Central memory CD4-positive, alpha-beta T cell (primary cell): ENCODE results near the gene FAM120AOS.

Experiments
- DNase-seq: peaks from one replicate; pipeline ENCODE4 v3.0.0; 2022
- total RNA-seq, 3 experiments: gene quantifications; one replicate each; lab custom pipeline; 2026; lab: John Stamatoyannopoulos, UW

The FAM120AOS gene
- 52.6 to 73.3 (median 72.6) reads per million in 3 experiments for total RNA-seq

DNA sequence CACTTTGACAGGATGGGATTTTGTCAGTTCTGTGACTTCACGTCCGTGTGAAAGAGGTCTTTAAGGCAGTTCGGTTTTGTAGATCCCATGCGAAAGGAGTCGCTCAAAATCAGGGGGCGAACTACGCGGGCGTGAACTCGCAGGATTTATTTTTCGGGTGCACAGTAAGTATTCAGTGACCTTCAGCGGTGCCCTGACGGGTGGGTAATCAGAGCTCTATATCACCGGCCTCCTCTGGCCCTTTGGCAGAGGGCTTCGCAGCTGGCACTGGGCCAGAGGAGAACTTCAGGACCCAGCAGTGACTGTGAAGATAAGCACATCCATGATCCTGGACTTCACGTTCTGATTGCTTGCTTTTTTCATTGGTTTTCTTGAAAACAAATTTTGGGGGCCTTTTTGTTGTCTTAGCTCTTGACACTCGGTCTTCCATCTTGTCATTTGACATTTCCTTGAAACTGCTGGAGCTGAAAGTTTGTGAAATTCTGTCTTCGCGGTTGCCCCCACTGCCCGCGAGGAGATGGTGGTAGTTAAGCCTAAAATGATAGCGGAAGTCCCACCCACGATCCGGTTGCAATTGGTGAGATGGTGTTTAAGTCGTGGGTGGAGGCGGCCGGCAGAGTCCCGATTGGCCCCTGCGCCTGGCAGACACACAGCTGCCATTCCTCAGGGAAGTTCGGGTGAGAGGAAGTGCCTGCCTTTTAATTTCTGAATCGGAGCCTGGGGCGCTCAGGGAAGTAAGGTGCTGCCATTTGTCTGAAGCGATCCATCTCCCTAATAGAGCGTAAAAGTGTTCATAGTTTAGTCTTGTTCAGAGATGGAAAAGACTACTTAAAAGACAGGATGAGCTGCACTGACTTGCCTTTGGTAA, at the start of gene FAM120AOS:
Gene FAM120AOS, minus strand, starts transcription at position 535 of the 868 bp plus-strand sequence. CDS start 872 bp downstream, outside the sequence.
- peak; percentile 82 for DNase-seq

- DNase-seq, result peak; percentile 22
Observed at GRCh38 chr9:93501406-93501805, 48.0 kb upstream of the FAM120AOS start.

DNA sequence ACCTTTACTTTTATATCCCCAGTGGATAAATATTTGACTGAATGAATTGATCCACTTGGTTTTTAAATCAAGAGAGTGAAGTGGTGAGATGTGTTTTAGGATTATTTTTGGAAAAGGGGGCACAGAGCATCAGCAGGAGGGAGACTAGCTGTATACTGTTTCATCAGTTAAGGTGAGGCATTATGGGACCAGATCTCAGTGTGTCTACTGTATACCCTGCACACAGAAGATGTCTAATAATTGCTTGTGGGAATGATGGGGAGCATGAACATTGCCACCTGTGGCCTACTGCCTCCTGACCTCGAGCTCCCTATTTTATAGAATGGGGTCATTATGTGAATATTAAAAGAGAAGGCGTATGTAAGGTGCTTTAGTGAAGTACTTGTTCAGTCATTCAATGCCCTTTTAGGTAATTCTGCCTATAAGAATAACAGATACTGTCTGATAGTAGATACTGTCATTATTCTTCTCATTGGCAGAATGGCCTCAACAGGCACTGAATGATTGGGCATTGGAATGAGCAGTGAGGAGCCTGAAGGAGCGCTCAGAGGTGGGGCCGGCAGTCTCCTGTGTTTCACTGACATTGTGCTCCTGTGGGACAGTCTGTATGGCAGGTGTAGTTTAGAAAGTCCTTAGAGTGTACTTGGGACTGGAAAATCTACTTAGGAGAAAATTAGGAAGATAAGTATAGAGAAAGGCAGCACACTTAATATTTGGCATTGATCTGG, 47.4 kb upstream of the FAM120AOS start:
- no peak for DNase-seq

- no peak for DNase-seq
Observed at GRCh38 chr9:93496285-93496684, 42.9 kb upstream of the FAM120AOS start.

DNA sequence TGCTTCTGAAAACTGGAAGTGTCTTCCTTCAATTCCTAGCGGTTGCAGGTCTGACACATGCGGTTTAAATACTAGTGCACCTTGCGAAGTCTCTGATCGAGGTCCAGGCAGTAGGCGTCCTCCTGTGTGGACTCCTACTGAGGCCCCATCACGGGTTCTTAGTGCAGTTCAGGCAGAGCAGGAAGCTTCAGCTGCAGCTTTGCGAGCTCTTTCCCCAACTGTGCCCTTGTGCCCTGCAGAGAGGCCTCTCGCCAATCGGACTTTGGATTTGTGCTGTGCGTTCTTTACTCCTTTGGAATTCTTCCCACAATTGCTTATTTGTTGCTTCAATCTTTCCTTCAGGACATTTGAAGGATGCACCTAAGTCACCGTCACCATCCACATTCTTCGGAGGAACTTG, 40.6 kb upstream of the FAM120AOS start:
- DNase-seq, result no peak

DNA sequence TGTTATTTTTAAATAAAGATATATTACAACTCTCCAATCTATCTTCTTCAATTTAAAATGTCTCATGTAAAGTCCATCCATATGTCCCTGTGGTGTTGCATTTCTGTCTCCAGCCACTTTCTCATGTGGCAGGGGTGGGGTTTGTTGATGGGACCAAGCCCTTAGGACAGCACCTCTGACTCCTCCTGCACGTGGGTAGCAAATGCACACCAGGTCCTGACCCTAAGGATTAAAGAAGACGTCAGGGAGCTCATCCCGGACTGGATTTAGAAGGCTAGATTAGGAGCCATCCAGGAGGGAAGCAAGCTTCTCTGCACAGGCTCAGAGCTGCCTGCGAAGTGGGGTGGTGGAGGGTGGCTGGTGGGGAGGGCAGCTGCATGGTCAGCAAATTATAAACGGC, 38.9 kb upstream of the FAM120AOS start:
- DNase-seq, result no peak

DNA sequence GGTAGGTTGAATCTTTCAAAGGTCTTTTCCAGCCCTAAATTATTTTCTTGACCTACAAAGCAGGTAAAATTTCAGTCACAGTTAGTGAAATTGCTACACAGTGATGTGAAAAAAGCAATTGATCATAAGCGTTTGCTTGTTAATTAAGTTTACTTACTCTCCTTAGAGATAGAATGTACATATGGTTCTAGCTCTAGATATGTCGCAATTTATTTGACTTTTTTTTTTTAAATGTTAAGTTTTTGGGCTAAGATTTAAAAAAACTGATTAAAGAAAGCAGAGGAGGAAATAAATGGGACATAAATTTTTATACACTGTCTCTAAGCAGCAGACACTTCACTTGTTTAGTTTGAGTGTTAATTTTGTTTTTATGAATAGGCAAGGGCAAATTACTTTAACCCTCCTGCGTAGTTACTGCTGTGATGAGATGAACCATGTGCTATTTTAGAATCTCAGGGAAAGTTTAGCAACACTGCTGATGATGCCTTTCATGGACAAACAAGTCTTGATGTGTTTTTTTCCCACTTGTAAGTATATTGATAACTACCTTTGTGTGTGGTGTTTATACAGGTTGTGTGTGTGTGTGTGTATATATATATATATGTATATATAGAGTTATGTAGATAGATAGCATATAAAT, 38.3 kb upstream of the FAM120AOS start:
- DNase-seq, result no peak

DNA sequence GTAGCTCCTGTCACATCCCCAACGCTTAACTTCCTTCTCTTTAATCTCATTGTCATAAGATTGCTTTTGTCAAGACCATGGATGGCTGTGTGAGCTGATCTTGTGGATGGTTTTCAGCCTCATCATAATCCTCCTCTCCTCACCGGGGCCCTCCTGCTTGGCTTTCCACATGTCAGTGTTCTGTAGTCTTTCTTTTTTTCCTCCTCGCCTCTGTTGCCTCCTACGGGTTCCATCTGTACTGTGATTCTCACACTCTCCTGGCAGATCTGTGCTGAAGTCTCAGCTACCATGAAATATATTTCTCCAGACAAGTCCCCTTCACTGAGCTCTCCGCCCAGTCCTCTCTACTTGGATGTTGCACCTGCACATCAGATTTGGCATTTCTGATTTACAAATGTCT, 34.9 kb upstream of the FAM120AOS start:
- DNase-seq, result no peak

GRCh38 chr9:93486268-93486667, 32.9 kb upstream of the FAM120AOS start:
- no peak for DNase-seq

GRCh38 chr9:93483497-93483896, 30.1 kb upstream of the FAM120AOS start:
- DNase-seq, result no peak

DNA sequence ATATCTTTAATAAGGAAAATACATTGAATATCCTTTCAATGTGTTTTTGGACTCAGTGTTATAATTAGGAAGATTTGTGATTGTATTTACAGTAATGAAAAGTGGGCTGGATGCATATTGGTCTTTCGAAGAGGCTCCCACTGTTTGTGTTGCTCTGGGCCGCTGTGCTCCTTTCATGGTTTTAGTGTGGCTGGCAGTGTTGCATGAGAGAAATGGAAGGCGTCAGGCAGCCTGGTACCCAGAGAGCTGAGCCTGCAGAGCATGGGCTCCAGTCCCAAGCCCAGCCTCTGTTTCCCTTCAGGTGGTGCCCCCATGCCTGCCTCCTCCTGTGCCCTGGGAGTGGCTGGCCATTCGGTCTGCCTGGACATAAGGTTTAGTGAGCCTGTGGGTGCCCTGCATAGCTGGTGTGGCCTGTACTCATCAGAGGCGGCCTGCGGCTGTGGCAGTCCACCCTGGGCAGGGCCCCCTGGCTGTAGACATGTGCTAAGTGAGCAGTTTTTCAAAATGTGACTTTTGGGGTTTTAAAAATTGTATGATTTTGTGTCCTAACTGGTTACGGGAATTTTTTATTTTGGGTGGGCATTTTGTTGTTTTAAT, 27.4 kb upstream of the FAM120AOS start:
- no peak for DNase-seq

DNA sequence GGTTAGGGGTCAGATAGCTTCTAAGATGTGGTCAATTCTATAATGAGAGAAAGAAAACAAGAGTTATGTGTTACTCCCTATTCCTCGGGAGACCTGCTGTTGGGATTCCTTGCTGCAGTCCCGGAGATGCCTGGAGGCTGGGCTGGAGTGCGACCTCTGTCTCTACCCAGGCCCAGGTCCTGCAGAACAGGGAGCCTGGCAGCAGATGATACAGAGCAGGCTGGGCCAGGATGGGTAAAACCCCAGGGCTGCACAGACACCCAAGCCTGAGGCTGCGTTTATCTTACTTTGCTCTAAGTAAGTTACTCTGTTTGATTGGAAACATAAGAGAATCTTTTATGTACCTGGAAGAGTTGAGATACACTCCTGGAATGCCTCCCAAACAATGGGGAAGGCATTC, 26.9 kb upstream of the FAM120AOS start:
- DNase-seq, result no peak

DNA sequence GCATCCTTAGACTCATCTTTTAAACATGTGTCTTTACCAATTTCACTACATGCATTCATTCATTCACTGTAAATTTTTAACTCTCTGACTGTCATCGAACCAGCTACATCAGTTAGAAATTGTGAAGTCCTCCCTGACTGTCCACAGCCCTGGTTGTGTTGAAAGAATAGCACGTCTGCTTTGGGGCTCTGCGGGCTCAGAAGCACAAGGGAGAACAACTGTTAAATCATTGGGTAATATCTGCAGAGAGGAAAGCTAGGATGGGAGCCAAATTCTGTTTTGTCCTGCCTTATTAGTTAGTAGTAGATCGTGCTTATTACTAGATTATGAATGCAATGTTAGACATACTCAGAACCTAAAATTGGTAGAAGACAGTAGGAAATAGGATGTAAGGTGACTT, 26.3 kb upstream of the FAM120AOS start:
- no peak for DNase-seq

DNA sequence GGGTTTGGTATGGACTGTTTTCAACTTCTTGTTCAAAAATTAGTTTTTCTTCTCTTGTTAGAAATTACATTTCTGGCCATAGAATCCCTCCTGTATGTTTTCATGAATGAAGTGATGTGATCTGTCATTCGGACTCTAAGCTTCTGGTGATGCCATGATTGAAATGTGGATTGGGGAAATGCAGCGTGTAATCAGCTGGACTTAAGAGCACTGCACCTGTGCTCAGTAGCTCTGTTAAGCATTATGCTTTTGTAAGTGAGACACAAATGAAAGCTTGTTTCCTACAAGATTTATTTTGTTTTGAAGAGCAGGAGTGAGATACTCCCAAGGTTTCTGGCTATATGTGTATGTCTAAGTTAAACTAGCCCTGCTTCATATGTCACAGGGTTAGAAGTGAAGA, 24.0 kb upstream of the FAM120AOS start:
- no peak for DNase-seq

DNA sequence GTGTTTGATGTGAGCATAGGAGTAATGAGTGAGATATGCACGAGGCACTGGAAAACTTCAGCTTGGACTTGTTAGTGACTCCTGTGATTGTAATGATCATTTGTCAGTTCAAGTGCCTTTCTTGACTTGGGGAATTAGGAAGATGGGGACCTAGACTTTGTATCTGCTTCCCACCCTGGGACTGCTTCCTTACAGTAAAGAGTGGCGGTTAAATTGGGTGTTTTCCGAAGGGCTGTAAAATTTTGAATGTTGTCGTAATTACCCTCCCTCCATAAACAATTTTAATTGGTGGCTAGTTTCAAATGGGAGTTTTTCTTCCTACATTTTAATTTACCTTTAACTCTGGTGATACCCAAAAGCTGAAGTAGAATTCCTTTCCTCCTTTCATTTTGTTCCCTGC, 23.5 kb upstream of the FAM120AOS start:
- no peak for DNase-seq

- DNase-seq, result no peak
Observed at GRCh38 chr9:93475856-93476255, 22.5 kb upstream of the FAM120AOS start.

- DNase-seq, result no peak
Observed at GRCh38 chr9:93475108-93475507, 21.7 kb upstream of the FAM120AOS start.

- DNase-seq, result no peak
Observed at GRCh38 chr9:93473411-93473810, 20.0 kb upstream of the FAM120AOS start.

DNA sequence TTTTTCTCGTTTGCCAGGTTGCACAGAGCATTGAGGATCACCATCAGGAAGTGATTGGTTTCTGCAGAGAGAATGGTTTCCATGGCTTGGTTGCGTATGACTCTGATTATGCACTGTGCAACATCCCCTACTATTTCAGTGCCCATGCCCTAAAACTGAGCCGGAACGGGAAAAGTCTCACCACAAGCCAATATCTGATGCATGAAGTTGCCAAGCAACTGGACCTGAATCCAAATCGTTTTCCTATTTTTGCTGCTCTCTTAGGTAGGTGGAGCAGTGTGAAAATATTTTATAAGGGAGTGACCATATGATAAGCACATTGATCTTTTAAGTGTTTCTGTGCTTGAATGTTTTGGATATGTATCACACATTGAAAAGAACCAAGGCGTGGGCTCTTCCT, 17.7 kb upstream of the FAM120AOS start:
- DNase-seq, result no peak

DNA sequence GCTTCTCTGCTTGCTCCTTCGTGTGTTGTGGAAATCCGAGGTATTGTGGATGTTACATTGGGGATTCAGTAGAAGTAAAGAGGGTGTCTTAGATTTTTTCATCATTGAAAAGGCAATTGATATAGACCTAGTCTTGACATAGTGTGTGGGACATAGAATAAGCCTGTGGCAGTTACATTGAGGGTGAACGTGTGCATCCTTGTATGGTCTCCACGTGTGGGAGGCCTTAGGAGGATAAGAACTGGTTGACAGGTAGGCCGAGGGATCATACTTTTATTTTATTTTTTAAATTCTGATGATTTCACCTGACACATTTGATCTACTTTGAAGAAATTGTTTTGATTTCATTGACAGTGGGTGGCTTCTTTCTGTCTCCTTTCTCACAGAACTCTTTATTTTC, 17.0 kb upstream of the FAM120AOS start:
- no peak for DNase-seq

- DNase-seq, result no peak
Observed at GRCh38 chr9:93468763-93469456, 15.5 kb upstream of the FAM120AOS start.

DNA sequence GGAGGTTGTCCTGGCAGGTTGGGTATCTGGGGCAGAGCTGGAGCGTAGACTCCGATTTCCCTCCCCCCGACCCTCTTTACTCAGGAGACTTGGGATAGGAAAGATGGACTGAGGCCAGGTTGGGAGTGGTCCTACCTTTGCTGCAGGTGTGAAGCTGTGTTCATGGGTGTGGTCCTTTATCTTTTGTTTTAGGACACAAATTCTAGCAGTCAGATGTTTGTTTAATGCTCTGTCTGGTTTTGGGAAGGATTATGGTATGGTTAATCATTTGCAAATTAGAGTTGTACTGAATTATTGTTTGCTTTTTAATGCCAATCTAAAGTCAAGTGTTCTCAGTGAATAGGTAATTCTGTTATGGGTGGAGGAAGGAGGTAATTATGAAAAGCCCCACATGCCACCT, 14.1 kb upstream of the FAM120AOS start:
- no peak for DNase-seq

DNA sequence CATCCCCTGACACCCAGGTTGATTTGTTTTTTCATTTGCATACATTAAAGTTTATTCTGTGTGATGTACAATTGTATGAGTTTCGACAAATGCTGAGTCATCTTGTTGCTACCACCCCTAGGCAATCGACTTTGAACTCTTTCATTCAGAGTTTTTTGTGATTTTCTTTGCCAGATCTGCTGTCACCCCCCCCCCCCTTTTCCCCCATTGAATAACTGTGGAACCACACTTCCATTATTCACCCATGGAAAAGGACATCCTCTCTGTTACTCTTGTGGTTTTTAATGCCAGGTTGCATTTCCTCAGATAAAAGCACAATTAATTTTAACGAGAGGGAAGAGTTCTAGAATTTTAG, 13.7 kb upstream of the FAM120AOS start:
- no peak for DNase-seq
